DMS53 treated with DMSO at 0.1 percent for 48 hours (cell line): ENCODE results near the gene COQ9.

Experiments
- DNase-seq: peaks from one replicate; lab custom pipeline; 2025; ENCODE audit not compliant: unreplicated experiment; lab: John Stamatoyannopoulos, UW

Gene COQ9

GRCh38 chr16:57509231-57509923 is 62.1 kb downstream of the COQ9 start:
- no peak for DNase-seq

- no peak for DNase-seq
Observed at GRCh38 chr16:57510016-57510871, 63.0 kb downstream of the COQ9 start.
